Osteoblast (primary cell): ENCODE data around the gene ZPBP2. TPM values are rescaled to one million over a fixed set of nuclear protein-coding genes. Genes with fewer than 3 reads are reported as not detected.
"Not testable (repeated sequence)": the region's sequence is repeated elsewhere in the genome, so short reads cannot be mapped to it uniquely, and the experiment has no call there.

Source experiments
- DNase-seq: peaks from one replicate; pipeline ENCODE4 v3.0.0; 2011; ENCODE audit warnings: low spot score, mixed read lengths; ENCODE audit not compliant: insufficient read length; ENCODE audit errors: missing footprints
- H2AFZ ChIP-seq: 2 replicates; pipeline ENCODE4 v1.6.0; 2011; ENCODE audit warnings: mild to moderate bottlenecking, low read length
- H3K27ac ChIP-seq: 2 replicates; pipeline ENCODE4 v1.5.1; 2011; ENCODE audit warnings: mild to moderate bottlenecking, low read depth, low read length, moderate library complexity
- H3K27me3 ChIP-seq: 2 replicates; pipeline ENCODE4 v1.6.0; 2012; ENCODE audit warnings: mild to moderate bottlenecking, control low read depth, inconsistent platforms, low read length, moderate library complexity; ENCODE audit not compliant: insufficient read depth
- H3K36me3 ChIP-seq: 2 replicates; pipeline ENCODE4 v1.5.1; 2011; ENCODE audit warnings: mild to moderate bottlenecking, low read length, control low read depth, moderate library complexity; ENCODE audit not compliant: insufficient read depth
- H3K4me1 ChIP-seq: 2 replicates; pipeline ENCODE4 v1.5.1; 2011; ENCODE audit warnings: mild to moderate bottlenecking, low read length, control low read depth, moderate library complexity; ENCODE audit not compliant: insufficient read depth
- H3K4me2 ChIP-seq: 2 replicates; pipeline ENCODE4 v1.6.0; 2011; ENCODE audit warnings: mild to moderate bottlenecking, low read length; ENCODE audit not compliant: insufficient read depth
- H3K4me3 ChIP-seq: fragments of 200-600 bp; sonication (generic); 3 replicates; pipeline ENCODE4 v1.5.1; 2012; ENCODE audit warnings: mild to moderate bottlenecking, low read length, inconsistent platforms; ENCODE audit not compliant: insufficient read depth
- H3K79me2 ChIP-seq: 2 replicates; pipeline ENCODE4 v1.6.0; 2012; ENCODE audit warnings: mild to moderate bottlenecking, low read length, control low read depth, inconsistent platforms; ENCODE audit not compliant: insufficient read depth
- H3K9me3 ChIP-seq: 2 replicates; pipeline ENCODE4 v1.5.1; 2011; ENCODE audit warnings: low read depth, low read length, control low read depth
- H4K20me1 ChIP-seq: 2 replicates; pipeline ENCODE4 v1.6.0; 2012; ENCODE audit warnings: mild to moderate bottlenecking, low read length, control low read depth; ENCODE audit not compliant: insufficient read depth
- CTCF ChIP-seq: IDR thresholded peaks from 2 replicates; pipeline ENCODE4 v1.5.1; 2011; ENCODE audit warnings: mild to moderate bottlenecking, low read depth, low read length, moderate library complexity; ENCODE audit errors: extremely low read depth
- total RNA-seq: library from RNA; depleted of rRNA; stranded (reverse); fragments of >200 nt; gene quantifications from 2 replicates; pipeline ENCODE4 v1.2.3, GENCODE V29; 2012

The ZPBP2 gene
- total RNA-seq, 1 donor, result not detected

DNA sequence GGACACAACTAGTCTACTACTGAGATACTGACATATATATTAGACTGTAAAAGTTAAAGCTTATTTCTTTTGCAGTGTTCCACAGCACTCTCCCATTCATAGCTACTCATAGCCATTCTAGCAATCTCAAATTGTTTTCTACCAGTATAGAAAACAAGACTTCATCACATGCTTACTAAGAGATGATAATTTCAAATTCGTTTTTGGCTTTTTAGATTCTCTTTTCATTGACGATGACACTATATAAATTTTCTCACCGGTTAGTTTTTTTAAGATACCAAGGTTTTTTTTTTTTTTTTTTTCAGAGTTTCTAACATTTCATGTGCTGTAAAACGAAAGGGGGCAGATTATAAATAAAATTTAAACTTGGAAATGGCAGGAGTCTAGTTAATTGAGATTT lies 21.8 kb upstream of the ZPBP2 start:
- H3K27me3 ChIP-seq, result peaks cover 65% of the 10 kb centered on the region

DNA sequence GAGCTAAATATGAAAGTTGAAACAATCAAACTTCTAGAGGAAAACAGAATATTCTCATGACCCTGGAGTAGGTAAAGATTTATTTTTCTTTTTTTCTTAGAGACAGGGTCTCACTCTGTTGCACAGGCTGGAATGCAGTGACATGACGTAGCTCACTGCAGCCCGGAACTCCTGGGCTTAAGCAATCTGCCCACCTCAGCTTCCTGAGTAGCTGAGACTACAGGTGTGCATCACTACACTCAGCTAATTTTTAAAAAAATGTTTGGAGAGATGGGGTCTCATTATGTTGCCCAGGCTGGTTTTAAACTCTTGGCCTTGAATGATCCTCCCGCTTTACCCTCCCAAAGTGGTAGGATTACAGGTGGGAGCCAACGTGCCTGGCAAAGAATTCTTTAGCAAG lies 19.4 kb upstream of the ZPBP2 start:
- no peak for TF ChIP-seq CTCF
- Histone ChIP-seq H3K79me2 (no peaks in the 10 kb centered on the region), H3K9me3 (no peaks in the 10 kb centered on the region), H3K36me3 (no peaks in the 10 kb centered on the region), H3K27ac (no peak overlapping the region), H4K20me1 (no peaks in the 10 kb centered on the region), H3K4me2 (no peak overlapping the region), H3K4me3 (no peak overlapping the region), H3K27me3 (peaks cover 50% of the 10 kb centered on the region), H3K4me1 (no peaks in the 10 kb centered on the region), H2AFZ (no peak overlapping the region)
- DNase-seq, result no peak

More for the DNA sequence above, 21.8 kb upstream of the ZPBP2 start:
- H3K4me2 ChIP-seq, result no peak overlapping the region
- H3K27ac ChIP-seq, result no peak overlapping the region
- no peaks in the 10 kb centered on the region for H4K20me1 ChIP-seq
- no peaks in the 10 kb centered on the region for H3K4me1 ChIP-seq
- no peak overlapping the region for H2AFZ ChIP-seq
- no peak for TF ChIP-seq CTCF
- no peak overlapping the region for H3K4me3 ChIP-seq
- DNase-seq, result no peak
- no peaks in the 10 kb centered on the region for H3K9me3 ChIP-seq
- no peaks in the 10 kb centered on the region for H3K79me2 ChIP-seq
- H3K36me3 ChIP-seq, result no peaks in the 10 kb centered on the region

- H3K36me3 ChIP-seq, H3K4me2 ChIP-seq, H3K27ac ChIP-seq, DNase-seq, H3K79me2 ChIP-seq, H2AFZ ChIP-seq, H3K4me3 ChIP-seq, H4K20me1 ChIP-seq, H3K4me1 ChIP-seq, H3K9me3 ChIP-seq: not testable (repeated sequence)
- peaks cover 36% of the 10 kb centered on the region for H3K27me3 ChIP-seq
Observed at GRCh38 chr17:39850186-39850585, 17.8 kb upstream of the ZPBP2 start.

- H3K4me1 ChIP-seq, result no peaks in the 10 kb centered on the region
- H4K20me1 ChIP-seq, result no peaks in the 10 kb centered on the region
- H3K79me2 ChIP-seq, result no peaks in the 10 kb centered on the region
- no peak overlapping the region for H3K4me3 ChIP-seq
- no peak overlapping the region for H2AFZ ChIP-seq
- no peak for TF ChIP-seq CTCF
- H3K36me3 ChIP-seq, result no peaks in the 10 kb centered on the region
- H3K9me3 ChIP-seq, result no peaks in the 10 kb centered on the region
- H3K27ac ChIP-seq, result no peak overlapping the region
- peaks cover 16% of the 10 kb centered on the region for H3K27me3 ChIP-seq
- DNase-seq, result no peak
- H3K4me2 ChIP-seq, result no peak overlapping the region
Observed at GRCh38 chr17:39852239-39852638, 15.8 kb upstream of the ZPBP2 start.
